Measurements from ENCODE around the gene SLC46A1. TPM values are rescaled to one million over a fixed set of nuclear protein-coding genes. Genes with fewer than 3 reads are reported as not detected.

Gene SLC46A1
- total and polyA plus RNA-seq, 9 of the 15 experiments (the other 6 are each of a cell fraction or from before 2014, with no cell fraction given) = 0.24 to 5.5 (median 3.1) TPM

GRCh38 chr17:28390984-28391383 is 15.0 kb downstream of the SLC46A1 start:
- Histone ChIP-seq H3K4me1 (replicated peaks in 1 of 2; ENCODE audit: control insufficient read depth in 2 of 2, insufficient read depth in 2 of 2, low read length in 2 of 2) (peaks cover 9 to 10% of the 10 kb centered on the region in 2 experiments; a peak in 3 of 5 replicates), H3K36me3 (ENCODE audit: control insufficient read depth, insufficient read depth, low read length) (no peaks in the 10 kb centered on the region), H3K9me3 (replicated peaks; ENCODE audit: control insufficient read depth, insufficient read depth, low read depth, low read length) (no peaks in the 10 kb centered on the region), H3K4me3 (no peak overlapping the region), H3K79me2 (ENCODE audit: control insufficient read depth, insufficient read depth, low read length) (no peaks in the 10 kb centered on the region), H3K27ac (ENCODE audit: extremely low read depth, low read depth, low read length) (no peak overlapping the region), H3K4me2 (ENCODE audit: insufficient read depth, low read length) (no peak overlapping the region), H4K20me1 (replicated peaks; ENCODE audit: control insufficient read depth, insufficient read depth, low read length) (0 out of 2 replicates have a peak, but pooled peaks cover 4% of the 10 kb centered on the region), H3K27me3 (ENCODE audit: control insufficient read depth in 2 of 2, insufficient read depth in 2 of 2, low read length in 2 of 2) (peaks cover 0 to 12% of the 10 kb centered on the region in 2 experiments; a peak in 2 of 5 replicates), H3K9ac (ENCODE audit: insufficient read depth in 1 of 2, low read depth in 2 of 2, low read length in 2 of 2) (no peak overlapping the region), H3K9me1 (ENCODE audit: control insufficient read depth, insufficient read depth, low read length) (no peaks in the 10 kb centered on the region), H2AFZ (ENCODE audit: low read depth, low read length) (peak overlapping the region; percentile 25; the same call in 1 of the 2 replicates)
- ChIA-PET POLR2A (interaction anchor here (1.2 to 1.4 kb wide), 2 partner anchors 13 to 14 kb away, joined by 3 to 6 read pairs; no protein-coding TSS in a partner anchor), CTCF (ENCODE audit: low intra/inter-chr PET ratio) (no interaction called here)
- TF ChIP-seq CREM (IDR thresholded peaks at IDR 0.05; ENCODE audit: low read depth) (0 out of 2 replicates have a peak, but pooled peaks have one; percentile 5), HMBOX1 (IDR thresholded peaks at IDR 0.05) (0 out of 2 replicates have a peak, but pooled peaks have one; percentile 16), TRIM28 (IDR thresholded peaks at IDR 0.05) (no peak), OTX1 (CRISPR knock-in tag; IDR thresholded peaks at IDR 0.05) (no peak), CBX3 (IDR thresholded peaks at IDR 0.05; ENCODE audit: borderline replicate concordance in 1 of 2, low read length in 2 of 2) (no peak), SMC3 (conservative IDR thresholded peaks at IDR 0.05; ENCODE audit: insufficient read depth, low read depth, low read length) (no peak)
- DNase-seq (ENCODE audit: extremely low read depth in 1 of 4, low spot score in 3 of 4) = no peak
- no TSS peak for BruUV-seq (replicated peaks)
- intact Hi-C loops (cut with micrococcal nuclease) (no loop called here), in situ Hi-C loops (cut with MboI) (no loop called here)
- FAIRE-seq = no peak
- WGBS (ENCODE audit: insufficient coverage, low coverage, missing lambda C conversion rate) = 7% methylated on average over 1 of the region's 1 CpG
- no peak; the same call in 2 of the 3 replicates for ATAC-seq

Data from K562 (cell line).